ENCODE data around the gene PEF1.

DNA sequence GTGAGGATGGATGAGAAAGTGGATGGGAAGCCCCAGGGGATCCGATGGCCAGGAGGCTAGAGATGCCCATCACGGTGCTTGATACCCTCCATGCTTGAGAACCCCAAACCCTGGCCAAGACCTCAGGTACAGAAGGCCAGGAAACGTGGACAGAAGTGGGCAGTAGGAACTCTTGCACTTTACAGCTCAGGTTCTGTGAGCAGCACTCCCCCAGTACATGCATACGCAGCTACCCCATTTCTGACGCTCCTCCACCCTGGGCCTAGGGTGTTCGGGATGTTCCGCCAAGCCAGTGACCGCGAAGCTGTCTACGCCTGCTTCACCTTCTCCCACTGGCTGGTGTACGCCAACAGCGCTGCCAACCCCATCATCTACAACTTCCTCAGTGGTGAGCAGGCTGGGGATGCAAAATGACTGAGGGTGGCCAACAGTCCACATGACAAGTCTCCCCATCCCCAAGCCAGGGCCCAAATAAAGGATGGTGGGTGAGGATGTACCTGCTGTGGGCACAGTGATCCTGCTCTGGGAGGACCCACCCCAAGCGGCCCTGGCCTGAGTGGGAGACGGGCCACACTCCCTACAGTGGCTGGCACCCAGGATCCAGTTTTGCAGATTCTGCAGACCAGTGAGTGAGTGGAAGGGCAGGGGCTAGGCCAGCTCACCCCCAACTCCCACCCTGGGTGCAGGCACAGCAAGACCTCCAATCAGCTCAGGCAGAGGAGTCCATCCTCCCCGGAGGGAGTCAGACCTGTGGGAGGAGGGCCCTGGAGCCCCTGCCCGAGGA is 19.8 kb downstream of the PEF1 start:
- TF ChIP-seq SUZ12 (IDR thresholded peaks at IDR 0.05) (no peak), TARDBP (IDR thresholded peaks at IDR 0.05) (no peak), ELF4 (IDR thresholded peaks at IDR 0.05) (no peak), BHLHE40 (IDR thresholded peaks at IDR 0.05; ENCODE audit: borderline replicate concordance) (no peak), SP1 (IDR thresholded peaks at IDR 0.05) (no peak), FOXM1 (IDR thresholded peaks at IDR 0.05; ENCODE audit: borderline replicate concordance) (no peak), NFRKB (IDR thresholded peaks at IDR 0.05) (no peak), HDGF (IDR thresholded peaks at IDR 0.05; ENCODE audit: borderline replicate concordance) (no peak)
- TF ChIP-seq, protein P1, sequence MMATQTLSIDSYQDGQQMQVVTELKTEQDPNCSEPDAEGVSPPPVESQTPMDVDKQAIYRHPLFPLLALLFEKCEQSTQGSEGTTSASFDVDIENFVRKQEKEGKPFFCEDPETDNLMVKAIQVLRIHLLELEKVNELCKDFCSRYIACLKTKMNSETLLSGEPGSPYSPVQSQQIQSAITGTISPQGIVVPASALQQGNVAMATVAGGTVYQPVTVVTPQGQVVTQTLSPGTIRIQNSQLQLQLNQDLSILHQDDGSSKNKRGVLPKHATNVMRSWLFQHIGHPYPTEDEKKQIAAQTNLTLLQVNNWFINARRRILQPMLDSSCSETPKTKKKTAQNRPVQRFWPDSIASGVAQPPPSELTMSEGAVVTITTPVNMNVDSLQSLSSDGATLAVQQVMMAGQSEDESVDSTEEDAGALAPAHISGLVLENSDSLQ (IDR thresholded peaks at IDR 0.05): no peak
